Lower lobe of right lung (tissue), 2 donors: ENCODE data around the gene PRRG4. TPM values are rescaled to one million over a fixed set of nuclear protein-coding genes. Genes with fewer than 3 reads are reported as not detected.

Experiments
- ATAC-seq, 2 donors: fragments of 200-7000 bp; cut with Tn5 transposase; one replicate each; pipeline ENCODE4 v1.9.1; 2020 to 2022; ENCODE audit warnings: mild to moderate bottlenecking in 2 of 2, moderate library complexity in 2 of 2
- DNase-seq: peaks from one replicate; pipeline ENCODE4 v3.0.0-alpha.2; 2020
- H3K27ac ChIP-seq: fragments of 200-600 bp; one replicate; pipeline ENCODE4 v1.8.0; 2022
- H3K27me3 ChIP-seq: fragments of 200-600 bp; one replicate; pipeline ENCODE4 v1.8.0; 2022; ENCODE audit warnings: low read depth
- H3K36me3 ChIP-seq: fragments of 200-600 bp; one replicate; pipeline ENCODE4 v1.8.0; 2022; ENCODE audit warnings: mild to moderate bottlenecking
- H3K4me1 ChIP-seq: fragments of 200-600 bp; one replicate; pipeline ENCODE4 v1.8.0; 2022
- H3K4me3 ChIP-seq: fragments of 200-600 bp; one replicate; pipeline ENCODE4 v1.8.0; 2022; ENCODE audit warnings: mild to moderate bottlenecking
- H3K9me3 ChIP-seq: fragments of 200-600 bp; one replicate; pipeline ENCODE4 v1.8.0; 2022
- CTCF ChIP-seq: fragments of 200-600 bp; IDR thresholded peaks from one replicate; pipeline ENCODE4 v1.8.0; 2022; ENCODE audit warnings: antibody characterized with exemption, mild to moderate bottlenecking
- intact Hi-C: fragments of 100-400 bp; cut with DNase I; formaldehyde crosslinking; loops from one replicate; pipeline ENCODE4 v1.11.0; 2022
- total RNA-seq: library from RNA; stranded (reverse); fragmentation: NEBNext Ultra II Directional; extraction: Animal tissue kit (Norgen Biotek cat#: 25700); gene quantifications from one replicate; pipeline ENCODE4 v1.2.1, GENCODE V29; 2021
- donor health status: DM: no; HTN: yes; CAD: no; lungs with severe emphysema.

The PRRG4 gene
- total RNA-seq, 1 donor from 2014 or later: 12.0 TPM

- peak overlapping the region; percentile 24 for H3K4me3 ChIP-seq
- intact Hi-C loops: no loop called here
- ATAC-seq: peak in 1 of 2 donors; percentile 43
- no peaks in the 10 kb centered on the region for H3K9me3 ChIP-seq
- no peak for TF ChIP-seq CTCF
- H3K27ac ChIP-seq: no peak overlapping the region
- no peak for DNase-seq
- no peaks in the 10 kb centered on the region for H3K4me1 ChIP-seq
- H3K27me3 ChIP-seq: no peaks in the 10 kb centered on the region
- no peaks in the 10 kb centered on the region for H3K36me3 ChIP-seq
Observed at GRCh38 chr11:32792111-32792947, 37.4 kb upstream of the PRRG4 start.

- H3K4me1 ChIP-seq: no peaks in the 10 kb centered on the region
- no peak overlapping the region for H3K27ac ChIP-seq
- H3K4me3 ChIP-seq: peak overlapping the region; percentile 24
- peak; percentile 69 for TF ChIP-seq CTCF
- intact Hi-C loops: no loop called here
- H3K36me3 ChIP-seq: no peaks in the 10 kb centered on the region
- no peak for DNase-seq
- no peaks in the 10 kb centered on the region for H3K9me3 ChIP-seq
- peak; percentile 73 to 86 for ATAC-seq
- no peaks in the 10 kb centered on the region for H3K27me3 ChIP-seq
Observed at GRCh38 chr11:32792948-32793475, 36.7 kb upstream of the PRRG4 start.

GRCh38 chr11:32794439-32794838 is 35.3 kb upstream of the PRRG4 start, which contains the start of gene CCDC73:
TSS of gene CCDC73 (minus strand) at chr11:32794662. CDS start at chr11:32760243, 34,419 bp downstream.
- no peak for ATAC-seq
- TF ChIP-seq CTCF: no peak
- Histone ChIP-seq H3K27ac (no peak within 1 kb of the TSS), H3K4me3 (no peak within 1 kb of the TSS), H3K4me1 (no peaks in the 10 kb centered on the region), H3K9me3 (no peaks in the 10 kb centered on the region), H3K36me3 (no peaks in the 10 kb centered on the region), H3K27me3 (no peaks in the 10 kb centered on the region)
- DNase-seq: no peak
- intact Hi-C loops: no loop called here

GRCh38 chr11:32796425-32796824 is 33.3 kb upstream of the PRRG4 start:
- no peak overlapping the region for H3K4me3 ChIP-seq
- no peaks in the 10 kb centered on the region for H3K9me3 ChIP-seq
- TF ChIP-seq CTCF: no peak
- no peaks in the 10 kb centered on the region for H3K27me3 ChIP-seq
- intact Hi-C loops: no loop called here
- H3K4me1 ChIP-seq: no peaks in the 10 kb centered on the region
- no peaks in the 10 kb centered on the region for H3K36me3 ChIP-seq
- no peak overlapping the region for H3K27ac ChIP-seq
- DNase-seq (no peak), ATAC-seq (no peak)

GRCh38 chr11:32809313-32809712 is 20.4 kb upstream of the PRRG4 start:
- DNase-seq (peak; percentile 69), ATAC-seq (peak; percentile 90 to 91)
- H3K9me3 ChIP-seq: no peaks in the 10 kb centered on the region
- no peaks in the 10 kb centered on the region for H3K36me3 ChIP-seq
- no peak overlapping the region for H3K27ac ChIP-seq
- intact Hi-C loops: no loop called here
- H3K27me3 ChIP-seq: no peaks in the 10 kb centered on the region
- no peaks in the 10 kb centered on the region for H3K4me1 ChIP-seq
- H3K4me3 ChIP-seq: no peak overlapping the region
- peak; percentile 65 for TF ChIP-seq CTCF
